WTC11 (cell line): ENCODE data around the gene RHEB.

Experiments
- CBFB ChIP-seq: sonication (generic); formaldehyde crosslinking; IDR thresholded peaks from 2 replicates; pipeline ENCODE4 v1.8.1; 2022; ENCODE audit warnings: mild to moderate bottlenecking, low read depth, missing genetic modification reagents
- TF ChIP-seq, protein P1 (sequence below): fragments of 200-600 bp; IDR thresholded peaks from 2 replicates; pipeline ENCODE4 v1.8.0; 2022; ENCODE audit warnings: antibody characterized with exemption
- TF ChIP-seq, protein P2 (sequence below): sonication (generic); formaldehyde crosslinking; IDR thresholded peaks from 2 replicates; pipeline ENCODE4 v1.8.1; 2023; ENCODE audit warnings: mild to moderate bottlenecking, missing genetic modification reagents, moderate library complexity

DNA sequence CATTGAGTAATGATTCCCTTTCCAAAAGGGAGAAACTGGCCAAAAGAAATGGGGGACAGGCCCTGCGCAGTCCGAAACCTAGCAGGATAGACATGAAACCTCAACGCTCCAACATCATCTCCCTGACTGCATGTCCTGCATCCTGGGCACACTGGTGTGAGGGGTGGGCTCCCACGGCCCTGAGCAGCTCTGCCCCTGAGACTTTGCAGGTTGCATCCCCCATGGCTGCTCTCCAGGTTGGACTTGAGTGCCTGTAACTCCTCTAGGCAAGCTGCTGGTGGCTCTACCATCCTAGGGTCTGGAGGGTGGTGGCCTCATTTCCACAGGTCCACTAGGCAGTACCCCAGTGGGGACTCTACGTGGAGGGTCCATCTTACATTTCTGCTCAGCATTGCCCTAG, 63.4 kb downstream of the RHEB start:
- TF ChIP-seq, protein P1, sequence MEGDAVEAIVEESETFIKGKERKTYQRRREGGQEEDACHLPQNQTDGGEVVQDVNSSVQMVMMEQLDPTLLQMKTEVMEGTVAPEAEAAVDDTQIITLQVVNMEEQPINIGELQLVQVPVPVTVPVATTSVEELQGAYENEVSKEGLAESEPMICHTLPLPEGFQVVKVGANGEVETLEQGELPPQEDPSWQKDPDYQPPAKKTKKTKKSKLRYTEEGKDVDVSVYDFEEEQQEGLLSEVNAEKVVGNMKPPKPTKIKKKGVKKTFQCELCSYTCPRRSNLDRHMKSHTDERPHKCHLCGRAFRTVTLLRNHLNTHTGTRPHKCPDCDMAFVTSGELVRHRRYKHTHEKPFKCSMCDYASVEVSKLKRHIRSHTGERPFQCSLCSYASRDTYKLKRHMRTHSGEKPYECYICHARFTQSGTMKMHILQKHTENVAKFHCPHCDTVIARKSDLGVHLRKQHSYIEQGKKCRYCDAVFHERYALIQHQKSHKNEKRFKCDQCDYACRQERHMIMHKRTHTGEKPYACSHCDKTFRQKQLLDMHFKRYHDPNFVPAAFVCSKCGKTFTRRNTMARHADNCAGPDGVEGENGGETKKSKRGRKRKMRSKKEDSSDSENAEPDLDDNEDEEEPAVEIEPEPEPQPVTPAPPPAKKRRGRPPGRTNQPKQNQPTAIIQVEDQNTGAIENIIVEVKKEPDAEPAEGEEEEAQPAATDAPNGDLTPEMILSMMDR, result no peak
- TF ChIP-seq, protein P2, sequence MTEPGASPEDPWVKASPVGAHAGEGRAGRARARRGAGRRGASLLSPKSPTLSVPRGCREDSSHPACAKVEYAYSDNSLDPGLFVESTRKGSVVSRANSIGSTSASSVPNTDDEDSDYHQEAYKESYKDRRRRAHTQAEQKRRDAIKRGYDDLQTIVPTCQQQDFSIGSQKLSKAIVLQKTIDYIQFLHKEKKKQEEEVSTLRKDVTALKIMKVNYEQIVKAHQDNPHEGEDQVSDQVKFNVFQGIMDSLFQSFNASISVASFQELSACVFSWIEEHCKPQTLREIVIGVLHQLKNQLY (CRISPR knock-in tag), result no peak
- TF ChIP-seq CBFB (CRISPR knock-in tag), result no peak
